ENCODE data around the gene DMRTA1.

GRCh38 chr9:22425551-22425950 lies 21.1 kb upstream of the DMRTA1 start:
- TF ChIP-seq REST (IDR thresholded peaks at IDR 0.05; ENCODE audit: insufficient replicate concordance, low read depth) (no peak), CTCF (IDR thresholded peaks at IDR 0.05; ENCODE audit: insufficient read depth, low read length) (no peak)

Data from HL-60 (cell line).